ENCODE data around the gene NEDD4. TPM values are rescaled to one million over a fixed set of nuclear protein-coding genes. Genes with fewer than 3 reads are reported as not detected.

Gene NEDD4
- polyA plus RNA-seq, 3 donors: 1.2 to 3.8 (median 1.3) TPM

DNA sequence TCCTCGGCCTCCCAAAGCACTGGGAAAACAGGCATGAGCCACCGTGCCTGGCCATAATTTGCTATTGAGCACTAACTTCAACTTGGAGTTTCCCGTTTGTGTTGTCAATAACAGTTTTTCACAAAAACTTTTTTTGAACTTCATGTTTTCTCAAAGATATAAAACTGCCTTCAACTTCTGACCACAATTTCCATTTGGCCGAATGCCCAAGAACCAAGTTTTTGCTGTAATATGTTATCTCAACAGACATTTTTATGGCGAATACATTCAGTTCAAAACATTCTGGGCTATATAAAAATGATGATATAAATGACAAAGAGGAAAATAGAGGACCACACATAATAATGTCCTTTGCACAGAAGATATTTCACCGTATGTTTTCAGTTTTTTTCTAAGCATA lies 56.4 kb downstream of the NEDD4 start:
- TF ChIP-seq, protein P1, sequence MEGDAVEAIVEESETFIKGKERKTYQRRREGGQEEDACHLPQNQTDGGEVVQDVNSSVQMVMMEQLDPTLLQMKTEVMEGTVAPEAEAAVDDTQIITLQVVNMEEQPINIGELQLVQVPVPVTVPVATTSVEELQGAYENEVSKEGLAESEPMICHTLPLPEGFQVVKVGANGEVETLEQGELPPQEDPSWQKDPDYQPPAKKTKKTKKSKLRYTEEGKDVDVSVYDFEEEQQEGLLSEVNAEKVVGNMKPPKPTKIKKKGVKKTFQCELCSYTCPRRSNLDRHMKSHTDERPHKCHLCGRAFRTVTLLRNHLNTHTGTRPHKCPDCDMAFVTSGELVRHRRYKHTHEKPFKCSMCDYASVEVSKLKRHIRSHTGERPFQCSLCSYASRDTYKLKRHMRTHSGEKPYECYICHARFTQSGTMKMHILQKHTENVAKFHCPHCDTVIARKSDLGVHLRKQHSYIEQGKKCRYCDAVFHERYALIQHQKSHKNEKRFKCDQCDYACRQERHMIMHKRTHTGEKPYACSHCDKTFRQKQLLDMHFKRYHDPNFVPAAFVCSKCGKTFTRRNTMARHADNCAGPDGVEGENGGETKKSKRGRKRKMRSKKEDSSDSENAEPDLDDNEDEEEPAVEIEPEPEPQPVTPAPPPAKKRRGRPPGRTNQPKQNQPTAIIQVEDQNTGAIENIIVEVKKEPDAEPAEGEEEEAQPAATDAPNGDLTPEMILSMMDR (IDR thresholded peaks at IDR 0.05): no peak
- H3K36me3 ChIP-seq (replicated peaks in 1 of 2; ENCODE audit: control insufficient read depth in 1 of 2, insufficient read depth in 2 of 2, low read length in 2 of 2): no peaks in the 10 kb centered on the region
- Mint-ChIP-seq H3K36me3 (peaks cover 5 to 13% of the 10 kb centered on the region in 2 donors), H3K4me1 (peaks cover 11% of the 10 kb centered on the region), H3K4me3 (no peak overlapping the region), H3K27ac (peak overlapping the region in 1 of 7 donors; percentile 25), H3K9me3 (peaks cover 12 to 28% (median 21%) of the 10 kb centered on the region in 7 donors), H3K27me3 (ENCODE audit: low read depth in 3 of 3) (peaks cover 0 to 3% (median 0%) of the 10 kb centered on the region in 3 donors)
- WGBS (ENCODE audit: insufficient coverage): 2% methylated on average over 3 of the region's 6 CpGs
- no peak overlapping the region for H2AFZ ChIP-seq (ENCODE audit: insufficient read depth, low read depth, low read length, poor library complexity, severe bottlenecking)
- H3K4me3 ChIP-seq (replicated peaks in 1 of 3; ENCODE audit: low read depth in 2 of 3, low read length in 3 of 3): no peak overlapping the region
- no peaks in the 10 kb centered on the region for H4K20me1 ChIP-seq (ENCODE audit: insufficient read depth, low read length)
- H3K4me2 ChIP-seq (replicated peaks; ENCODE audit: extremely low read depth, low read length, poor library complexity, severe bottlenecking): peak overlapping the region; percentile 14
- H3K4me1 ChIP-seq (ENCODE audit: control insufficient read depth in 1 of 2, insufficient read depth in 2 of 2, low read length in 2 of 2): peaks cover 0 to 8% of the 10 kb centered on the region in 2 donors
- H3K9ac ChIP-seq (ENCODE audit: insufficient read depth, low read length, poor library complexity, severe bottlenecking): no peak overlapping the region
- H3K27me3 ChIP-seq (ENCODE audit: control insufficient read depth in 2 of 2, insufficient read depth in 2 of 2, low read length in 2 of 2): no peaks in the 10 kb centered on the region
- peaks cover 0 to 13% of the 10 kb centered on the region in 2 donors for H3K9me3 ChIP-seq (replicated peaks in 1 of 2; ENCODE audit: control insufficient read depth in 1 of 2, insufficient read depth in 1 of 2, low read length in 2 of 2)
- intact Hi-C loops (cut with micrococcal nuclease): no loop called here
- no peak overlapping the region for H3K27ac ChIP-seq (ENCODE audit: low read depth in 1 of 2, low read length in 2 of 2)
- no peak for DNase-seq
- no peaks in the 10 kb centered on the region for H3K79me2 ChIP-seq (ENCODE audit: insufficient read depth, low read length)

DNA sequence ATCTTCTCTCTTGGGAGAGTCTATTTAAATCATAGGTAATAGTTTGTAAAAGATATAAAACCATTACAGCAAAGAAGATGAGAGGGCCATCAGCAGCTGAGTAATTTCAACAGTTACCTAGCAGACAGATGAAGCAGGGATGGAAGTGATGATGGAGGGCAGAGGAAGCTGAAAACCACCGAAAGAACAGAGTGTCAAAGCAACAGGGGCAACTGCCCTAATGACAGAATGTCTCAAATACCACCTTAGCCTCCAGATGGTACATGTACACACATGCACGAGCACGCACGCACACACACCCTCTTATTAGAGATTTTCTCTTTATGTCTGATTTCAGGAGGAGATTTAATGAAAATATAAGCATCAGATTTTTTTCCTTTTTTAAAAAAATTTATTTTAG lies 64.5 kb downstream of the NEDD4 start:
- Histone ChIP-seq H3K4me1 (ENCODE audit: control insufficient read depth in 1 of 2, insufficient read depth in 2 of 2, low read length in 2 of 2) (no peaks in the 10 kb centered on the region), H3K79me2 (ENCODE audit: insufficient read depth, low read length) (no peaks in the 10 kb centered on the region), H3K27ac (ENCODE audit: low read depth in 1 of 2, low read length in 2 of 2) (no peak overlapping the region), H2AFZ (ENCODE audit: insufficient read depth, low read depth, low read length, poor library complexity, severe bottlenecking) (no peak overlapping the region), H4K20me1 (ENCODE audit: insufficient read depth, low read length) (no peaks in the 10 kb centered on the region), H3K9ac (ENCODE audit: insufficient read depth, low read length, poor library complexity, severe bottlenecking) (no peak overlapping the region), H3K9me3 (replicated peaks in 1 of 2; ENCODE audit: control insufficient read depth in 1 of 2, insufficient read depth in 1 of 2, low read length in 2 of 2) (no peaks in the 10 kb centered on the region), H3K4me2 (replicated peaks; ENCODE audit: extremely low read depth, low read length, poor library complexity, severe bottlenecking) (no peak overlapping the region), H3K36me3 (replicated peaks in 1 of 2; ENCODE audit: control insufficient read depth in 1 of 2, insufficient read depth in 2 of 2, low read length in 2 of 2) (no peaks in the 10 kb centered on the region), H3K27me3 (ENCODE audit: control insufficient read depth in 2 of 2, insufficient read depth in 2 of 2, low read length in 2 of 2) (no peaks in the 10 kb centered on the region), H3K4me3 (replicated peaks in 1 of 3; ENCODE audit: low read depth in 2 of 3, low read length in 3 of 3) (no peak overlapping the region)
- no CpG with 5 or more reads among the region's 4 CpGs for WGBS (ENCODE audit: insufficient coverage)
- no peak overlapping the region for H3K4me3 Mint-ChIP-seq
- H3K36me3 Mint-ChIP-seq: peaks cover 3 to 9% of the 10 kb centered on the region in 2 donors
- no peak for DNase-seq
- no peaks in the 10 kb centered on the region for H3K4me1 Mint-ChIP-seq
- intact Hi-C loops (cut with micrococcal nuclease): no loop called here
- TF ChIP-seq, protein P1 (IDR thresholded peaks at IDR 0.05): no peak
- H3K27me3 Mint-ChIP-seq (ENCODE audit: low read depth in 3 of 3): peaks cover 0 to 4% (median 2%) of the 10 kb centered on the region in 3 donors
- no peak overlapping the region for H3K27ac Mint-ChIP-seq
- H3K9me3 Mint-ChIP-seq: peaks cover 6 to 14% (median 11%) of the 10 kb centered on the region in 7 donors
